Smooth muscle cell (in vitro differentiated cells): ENCODE measurements around the gene ZNF688. TPM values are rescaled to one million over a fixed set of nuclear protein-coding genes. Genes with fewer than 3 reads are reported as not detected.

Experiments used
- DNase-seq: peaks from one replicate; lab custom pipeline; 2025; ENCODE audit not compliant: unreplicated experiment; lab: John Stamatoyannopoulos, UW
- H2AFZ ChIP-seq: fragments of 200-600 bp; sonication (generic); 2 replicates; pipeline ENCODE4 v1.6.0; 2016; ENCODE audit warnings: antibody characterized with exemption, low read depth, mild to moderate bottlenecking
- H3F3A ChIP-seq: fragments of 200-600 bp; sonication (generic); 2 replicates; pipeline ENCODE4 v1.6.0; 2017; ENCODE audit warnings: antibody characterized with exemption, low read depth
- H3K27ac ChIP-seq: fragments of 200-600 bp; sonication (generic); 2 replicates; pipeline ENCODE4 v1.5.1; 2016; ENCODE audit warnings: low read depth, mild to moderate bottlenecking
- H3K27me3 ChIP-seq: fragments of 200-600 bp; sonication (generic); 2 replicates; pipeline ENCODE4 v1.6.1; 2016; ENCODE audit warnings: low read depth, mild to moderate bottlenecking
- H3K36me3 ChIP-seq: fragments of 200-600 bp; sonication (generic); 2 replicates; pipeline ENCODE4 v1.5.1; 2016; ENCODE audit warnings: low read depth
- H3K4me1 ChIP-seq: fragments of 200-600 bp; sonication (generic); 2 replicates; pipeline ENCODE4 v1.5.1; 2016; ENCODE audit warnings: low read depth
- H3K4me2 ChIP-seq: fragments of 200-600 bp; sonication (generic); 2 replicates; pipeline ENCODE4 v1.6.0; 2016; ENCODE audit warnings: mild to moderate bottlenecking
- H3K4me3 ChIP-seq: fragments of 200-600 bp; sonication (generic); 2 replicates; pipeline ENCODE4 v1.5.1; 2016; ENCODE audit warnings: mild to moderate bottlenecking
- H3K79me2 ChIP-seq: fragments of 200-600 bp; sonication (generic); 2 replicates; pipeline ENCODE4 v1.6.0; 2016; ENCODE audit warnings: low read depth, mild to moderate bottlenecking
- H3K9ac ChIP-seq: fragments of 200-600 bp; sonication (generic); 2 replicates; pipeline ENCODE4 v1.6.0; 2016; ENCODE audit warnings: low read depth
- H3K9me3 ChIP-seq: fragments of 200-600 bp; sonication (generic); replicated peaks from 2 replicates; pipeline ENCODE4 v1.5.1; 2016; ENCODE audit warnings: low read depth
- H4K20me1 ChIP-seq: fragments of 200-600 bp; sonication (generic); 2 replicates; pipeline ENCODE4 v1.6.0; 2016; ENCODE audit warnings: low read depth
- WGBS: methylation state at CpG from one replicate; pipeline ENCODE4 v1.1.7; 2016; ENCODE audit warnings: low lambda C conversion rate; 5-methylcytosine and 5-hydroxymethylcytosine counted together
- polyA plus RNA-seq: library from polyadenylated mRNA; unstranded; fragments of >200 nt; fragmentation: Nextera tagmentation; extraction: Ambion mirVana; gene quantifications from 2 replicates; pipeline ENCODE4 v1.2.1, GENCODE V29; 2016
- total RNA-seq: library from RNA; depleted of rRNA; stranded (reverse); fragments of >200 nt; gene quantifications from 2 replicates; pipeline ENCODE4 v1.2.3, GENCODE V29; 2014
- TF ChIP-seq, protein P1 (sequence below): fragments of 200-600 bp; sonication (generic); IDR thresholded peaks from 2 replicates; pipeline ENCODE4 v1.5.1; 2017; ENCODE audit warnings: borderline replicate concordance, mild to moderate bottlenecking, antibody characterized with exemption; ENCODE audit not compliant: insufficient read depth, poor library complexity, severe bottlenecking

ZNF688 gene
- total and polyA plus RNA-seq, 2 experiments from 2014 or later: 6.2 to 16.8 TPM

DNA sequence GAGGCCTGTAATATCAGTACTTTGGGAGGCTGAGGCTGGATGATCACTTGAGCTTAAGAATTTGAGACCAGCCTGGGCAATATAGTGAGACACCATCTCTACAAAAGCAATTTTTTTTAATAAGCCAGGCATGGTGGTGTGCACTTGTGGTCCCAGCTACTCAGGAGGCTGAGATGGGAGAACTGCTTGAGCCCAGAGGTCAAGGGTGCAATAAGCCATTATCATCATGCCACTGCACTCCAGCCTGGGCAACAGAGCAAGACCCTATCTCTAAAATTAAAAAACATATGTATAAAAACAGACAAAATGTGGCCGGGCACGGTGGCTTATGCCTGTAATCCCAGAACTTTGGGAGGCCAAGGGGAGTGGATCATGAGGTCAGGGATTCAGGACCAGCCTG, 17.1 kb upstream of the ZNF688 start:
- DNase-seq: no peak
- Histone ChIP-seq H3K9ac (no peak overlapping the region), H3K9me3 (no peaks in the 10 kb centered on the region), H3F3A (no peaks in the 10 kb centered on the region), H4K20me1 (no peaks in the 10 kb centered on the region), H3K79me2 (peaks cover 15% of the 10 kb centered on the region), H3K4me1 (peaks cover 5% of the 10 kb centered on the region), H3K4me2 (no peak overlapping the region), H3K27ac (no peak overlapping the region), H3K27me3 (no peaks in the 10 kb centered on the region), H3K36me3 (no peaks in the 10 kb centered on the region), H2AFZ (no peak overlapping the region), H3K4me3 (no peak overlapping the region)
- TF ChIP-seq, protein P1, sequence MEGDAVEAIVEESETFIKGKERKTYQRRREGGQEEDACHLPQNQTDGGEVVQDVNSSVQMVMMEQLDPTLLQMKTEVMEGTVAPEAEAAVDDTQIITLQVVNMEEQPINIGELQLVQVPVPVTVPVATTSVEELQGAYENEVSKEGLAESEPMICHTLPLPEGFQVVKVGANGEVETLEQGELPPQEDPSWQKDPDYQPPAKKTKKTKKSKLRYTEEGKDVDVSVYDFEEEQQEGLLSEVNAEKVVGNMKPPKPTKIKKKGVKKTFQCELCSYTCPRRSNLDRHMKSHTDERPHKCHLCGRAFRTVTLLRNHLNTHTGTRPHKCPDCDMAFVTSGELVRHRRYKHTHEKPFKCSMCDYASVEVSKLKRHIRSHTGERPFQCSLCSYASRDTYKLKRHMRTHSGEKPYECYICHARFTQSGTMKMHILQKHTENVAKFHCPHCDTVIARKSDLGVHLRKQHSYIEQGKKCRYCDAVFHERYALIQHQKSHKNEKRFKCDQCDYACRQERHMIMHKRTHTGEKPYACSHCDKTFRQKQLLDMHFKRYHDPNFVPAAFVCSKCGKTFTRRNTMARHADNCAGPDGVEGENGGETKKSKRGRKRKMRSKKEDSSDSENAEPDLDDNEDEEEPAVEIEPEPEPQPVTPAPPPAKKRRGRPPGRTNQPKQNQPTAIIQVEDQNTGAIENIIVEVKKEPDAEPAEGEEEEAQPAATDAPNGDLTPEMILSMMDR: no peak
- WGBS: 97% methylated on average over 2 of the region's 2 CpGs

DNA sequence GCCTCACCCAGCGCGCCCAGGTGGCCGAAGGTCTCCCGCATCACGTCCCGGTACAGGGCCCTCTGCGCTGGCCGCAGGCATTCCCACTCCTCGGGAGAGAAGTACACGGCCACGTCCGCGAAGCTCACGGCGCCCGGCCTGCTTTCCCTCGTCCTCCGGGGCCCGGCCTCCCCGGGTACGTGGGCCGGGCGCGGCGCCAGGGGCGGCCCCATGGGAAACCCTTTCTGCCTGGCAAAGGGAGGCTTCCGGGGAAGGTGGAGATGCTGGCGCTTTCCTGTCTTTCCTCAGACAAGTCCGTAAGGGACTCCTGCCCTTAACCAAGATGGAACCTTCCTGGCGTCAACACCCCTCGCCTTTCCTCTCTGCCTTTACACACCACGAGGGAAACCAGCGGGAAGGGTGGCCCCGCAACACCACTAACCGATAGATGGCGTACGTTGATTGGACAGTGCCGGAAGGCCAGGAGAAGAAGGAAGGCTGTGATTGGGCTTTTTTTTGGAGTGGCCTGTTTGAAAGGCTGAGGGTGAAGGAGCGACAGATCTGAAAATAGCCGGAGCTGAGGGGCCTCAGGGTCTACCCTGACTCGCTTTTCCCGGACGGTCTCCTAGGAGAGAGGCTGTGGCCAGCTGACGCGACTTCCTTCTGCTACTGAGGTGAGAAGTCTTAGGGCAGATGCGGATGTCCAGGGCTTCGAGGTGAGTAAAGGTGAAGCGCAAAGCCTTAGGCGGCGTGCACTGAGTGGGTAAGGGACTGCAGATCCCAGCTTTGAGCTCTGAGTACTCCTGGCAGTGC, 14.1 kb upstream of the ZNF688 start, which contains the start of gene ZNF785:
ZNF785 (minus strand) TSS at position 298 of the 792 bp plus-strand sequence; CDS start at position 212, 86 bp downstream.
- peaks cover 19% of the 10 kb centered on the region for H3K79me2 ChIP-seq

DNA sequence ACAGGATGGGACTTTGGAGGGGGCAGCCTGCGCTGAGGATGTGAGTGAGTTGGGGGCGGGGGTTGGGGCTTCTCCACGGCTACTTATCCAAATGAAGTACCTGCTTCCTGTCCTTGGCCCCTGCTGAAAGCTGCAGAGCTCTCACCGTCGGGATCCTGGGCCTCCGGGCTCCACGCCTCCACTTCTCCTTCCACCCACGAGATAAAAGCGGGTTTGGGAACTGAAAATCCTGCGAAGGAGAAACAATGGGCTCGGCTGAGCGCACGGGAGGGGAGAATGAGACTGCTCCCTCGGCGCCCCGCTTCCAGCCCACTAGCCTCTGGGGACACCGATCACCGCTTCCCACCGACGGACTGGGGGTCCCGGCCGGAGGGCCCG, 13.5 kb upstream of the ZNF688 start:
- no peaks in the 10 kb centered on the region for H3K27me3 ChIP-seq
- peak overlapping the region; percentile 69 for H3K27ac ChIP-seq
- WGBS: 0% methylated on average over 22 of the region's 23 CpGs
- no peaks in the 10 kb centered on the region for H3K36me3 ChIP-seq
- H3K9ac ChIP-seq: peak overlapping the region; percentile 56
- no peak for DNase-seq
- TF ChIP-seq, protein P1: no peak
- peaks cover 19% of the 10 kb centered on the region for H3K79me2 ChIP-seq
- H4K20me1 ChIP-seq: no peaks in the 10 kb centered on the region
- H3K9me3 ChIP-seq: no peaks in the 10 kb centered on the region
- peak overlapping the region; percentile 77 for H2AFZ ChIP-seq
- H3K4me3 ChIP-seq: peak overlapping the region; percentile 66
- peaks cover 5% of the 10 kb centered on the region for H3K4me1 ChIP-seq
- no peaks in the 10 kb centered on the region for H3F3A ChIP-seq
- peak overlapping the region; percentile 100 for H3K4me2 ChIP-seq

More for the DNA sequence above, 14.1 kb upstream of the ZNF688 start, which contains the start of gene ZNF785:
- 3% methylated on average over 47 of the region's 50 CpGs for WGBS
- no peaks in the 10 kb centered on the region for H3K36me3 ChIP-seq
- H3K9ac ChIP-seq: peak within 1 kb of the TSS; percentile 56
- TF ChIP-seq, protein P1: peak; percentile 32
- peak within 1 kb of the TSS; percentile 69 for H3K27ac ChIP-seq
- H3K9me3 ChIP-seq: no peaks in the 10 kb centered on the region
- no peaks in the 10 kb centered on the region for H4K20me1 ChIP-seq
- peak within 1 kb of the TSS; percentile 66 for H3K4me3 ChIP-seq
- H2AFZ ChIP-seq: peak within 1 kb of the TSS; percentile 77
- H3K27me3 ChIP-seq: no peaks in the 10 kb centered on the region
- H3K4me2 ChIP-seq: peak within 1 kb of the TSS; percentile 100
- H3K4me1 ChIP-seq: peaks cover 5% of the 10 kb centered on the region
- DNase-seq: peak; percentile 70
- no peaks in the 10 kb centered on the region for H3F3A ChIP-seq
